GM10248 (cell line): ENCODE results near the gene AIF1L.
"Not testable (repeated sequence)": the region's sequence is repeated elsewhere in the genome, so short reads cannot be mapped to it uniquely, and the experiment has no call there.

Experiments used
- CTCF ChIA-PET: fragments of 300-600 bp; sonication (Branson Sonifier 250); formaldehyde crosslinking; extraction: SDS; loops from one replicate; lab custom pipeline; 2021; ENCODE audit warnings: antibody characterized with exemption; lab: Yijun Ruan, JAX
- POLR2A ChIA-PET: fragments of 350-650 bp; sonication (Branson Sonifier 250); formaldehyde crosslinking; extraction: SDS; loops from one replicate; lab custom pipeline; 2020; ENCODE audit warnings: antibody characterized with exemption; lab: Yijun Ruan, JAX
- DNase-seq: peaks from one replicate; pipeline ENCODE4 v3.0.0; 2012; ENCODE audit errors: extremely low spot score
- TF ChIP-seq, protein P1 (sequence below): IDR thresholded peaks from 2 replicates; pipeline ENCODE4 v1.5.1; 2012; ENCODE audit warnings: mild to moderate bottlenecking, low read depth; ENCODE audit errors: extremely low read depth, missing control alignments, control extremely low read depth

The AIF1L gene

DNA sequence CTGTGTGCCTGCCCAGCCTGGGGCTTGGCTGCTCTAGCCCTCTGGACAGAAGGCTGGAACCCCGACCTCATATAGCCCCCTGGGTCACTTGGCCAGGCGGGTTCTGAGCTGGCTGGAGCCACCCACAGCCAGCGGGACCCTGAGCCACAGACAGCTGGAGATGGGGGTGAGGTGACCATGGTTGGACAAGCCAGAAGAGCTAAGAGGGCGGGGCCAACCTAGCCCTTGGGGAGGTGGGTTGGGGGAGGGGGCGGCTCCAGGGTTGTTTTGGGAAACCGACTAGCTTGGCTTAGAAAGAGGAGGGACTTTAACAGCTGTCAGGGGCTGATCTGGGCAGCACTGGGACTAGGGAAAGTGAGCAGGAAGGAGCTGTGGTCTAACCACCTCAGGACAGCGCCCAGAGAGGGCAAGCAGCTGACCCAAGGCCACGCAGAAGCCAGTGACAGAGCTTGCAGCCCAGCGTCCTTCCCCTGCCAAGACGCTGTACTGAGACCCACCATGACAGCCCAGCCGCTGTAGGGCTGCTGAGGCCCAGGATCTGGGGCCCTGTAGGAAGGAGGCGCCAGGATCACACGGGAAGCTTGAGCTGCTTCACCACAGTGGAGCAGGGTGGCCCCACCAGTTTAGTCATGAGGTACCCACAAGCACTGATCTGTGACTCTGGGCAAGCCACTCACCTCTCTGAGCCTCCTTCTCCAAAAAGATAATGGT lies 2.2 kb downstream of the AIF1L start:
- TF ChIP-seq, protein P1, sequence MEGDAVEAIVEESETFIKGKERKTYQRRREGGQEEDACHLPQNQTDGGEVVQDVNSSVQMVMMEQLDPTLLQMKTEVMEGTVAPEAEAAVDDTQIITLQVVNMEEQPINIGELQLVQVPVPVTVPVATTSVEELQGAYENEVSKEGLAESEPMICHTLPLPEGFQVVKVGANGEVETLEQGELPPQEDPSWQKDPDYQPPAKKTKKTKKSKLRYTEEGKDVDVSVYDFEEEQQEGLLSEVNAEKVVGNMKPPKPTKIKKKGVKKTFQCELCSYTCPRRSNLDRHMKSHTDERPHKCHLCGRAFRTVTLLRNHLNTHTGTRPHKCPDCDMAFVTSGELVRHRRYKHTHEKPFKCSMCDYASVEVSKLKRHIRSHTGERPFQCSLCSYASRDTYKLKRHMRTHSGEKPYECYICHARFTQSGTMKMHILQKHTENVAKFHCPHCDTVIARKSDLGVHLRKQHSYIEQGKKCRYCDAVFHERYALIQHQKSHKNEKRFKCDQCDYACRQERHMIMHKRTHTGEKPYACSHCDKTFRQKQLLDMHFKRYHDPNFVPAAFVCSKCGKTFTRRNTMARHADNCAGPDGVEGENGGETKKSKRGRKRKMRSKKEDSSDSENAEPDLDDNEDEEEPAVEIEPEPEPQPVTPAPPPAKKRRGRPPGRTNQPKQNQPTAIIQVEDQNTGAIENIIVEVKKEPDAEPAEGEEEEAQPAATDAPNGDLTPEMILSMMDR, result no peak
- CTCF ChIA-PET, result interaction anchor here (1.7 to 2.4 kb wide), 2 partner anchors 11 to 52 kb away, joined by 5 to 7 read pairs; no protein-coding TSS in a partner anchor
- DNase-seq, result no peak
- POLR2A ChIA-PET, result interaction anchor here (0.6 kb wide), 2 partner anchors 52 to 275 kb away, joined by 3 to 6 read pairs; no protein-coding TSS in a partner anchor

DNA sequence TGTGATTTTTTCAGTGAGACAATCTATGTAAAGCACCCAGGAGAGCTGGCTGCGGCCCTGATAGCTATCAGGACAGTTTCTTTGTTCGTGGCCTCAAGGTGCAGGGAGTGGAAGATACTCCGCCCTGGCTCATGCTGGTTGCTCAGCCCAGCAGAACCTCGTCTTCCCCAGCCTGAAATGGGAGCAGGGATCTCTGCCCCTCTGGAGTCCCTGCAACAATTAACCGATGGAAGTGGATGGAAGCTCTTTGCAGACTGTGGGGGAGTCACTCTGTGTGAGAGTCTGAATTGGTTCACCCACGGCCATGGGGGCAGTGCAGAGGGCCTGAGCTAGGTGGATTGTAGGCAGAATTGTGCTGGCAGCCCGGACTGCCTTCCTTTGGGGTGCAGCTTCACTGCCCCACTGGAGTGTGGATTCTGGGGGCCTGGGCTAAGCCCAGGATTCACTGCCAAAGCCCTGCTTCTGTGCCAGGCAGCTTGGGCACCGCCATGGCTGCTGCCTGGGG lies 2.8 kb downstream of the AIF1L start:
- CTCF ChIA-PET, result interaction anchor here (1.7 to 2.4 kb wide), 2 partner anchors 10 to 53 kb away, joined by 5 to 7 read pairs; no protein-coding TSS in a partner anchor
- POLR2A ChIA-PET, result no interaction called here
- DNase-seq, result no peak
- TF ChIP-seq, protein P1, result no peak

DNA sequence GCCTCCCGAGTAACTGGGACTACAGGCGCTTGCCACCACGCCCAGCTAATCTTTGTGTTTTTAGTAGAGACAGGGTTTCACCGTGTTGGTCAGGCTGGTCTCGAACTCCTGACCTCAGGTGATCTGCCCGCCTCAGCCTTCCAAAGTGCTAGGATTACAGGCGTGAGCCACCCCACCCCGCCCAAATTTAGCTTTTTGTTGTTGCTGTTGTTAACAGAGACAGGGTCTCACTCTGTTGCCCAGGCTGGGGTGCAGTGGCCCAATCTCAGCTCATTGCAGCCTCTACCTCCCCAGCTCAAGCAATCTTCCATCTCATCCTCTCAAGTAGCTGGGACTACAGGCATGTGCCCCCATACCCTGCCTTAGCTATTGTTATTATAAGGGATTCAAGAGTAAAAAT lies 3.5 kb downstream of the AIF1L start:
- DNase-seq, POLR2A ChIA-PET: not testable (repeated sequence)
- CTCF ChIA-PET, result interaction anchor here (1.7 to 2.4 kb wide), 2 partner anchors 9 to 54 kb away, joined by 5 to 7 read pairs; no protein-coding TSS in a partner anchor

DNA sequence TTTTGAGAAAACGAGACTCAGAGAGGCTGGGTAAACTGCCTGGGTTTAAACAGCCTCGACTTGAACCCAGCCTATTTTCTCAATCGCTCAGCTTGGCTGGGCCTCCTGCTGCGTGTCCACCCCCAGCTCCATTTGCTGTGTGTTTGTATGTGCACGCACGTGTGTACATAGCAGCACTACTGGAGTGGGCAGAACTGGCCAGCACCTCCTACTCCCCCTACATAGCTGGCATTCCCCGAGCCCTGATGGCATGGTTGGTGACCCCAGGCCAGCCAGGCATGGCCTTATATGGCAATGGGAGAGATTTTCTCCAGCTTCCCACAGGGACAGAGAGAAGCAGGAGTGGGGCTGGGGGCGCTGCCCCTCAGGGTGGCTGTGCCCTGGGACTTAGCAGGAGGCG lies 4.1 kb downstream of the AIF1L start:
- ChIA-PET POLR2A (no interaction called here), CTCF (interaction anchor here (2.4 kb wide), 1 partner anchor 9 kb away, joined by 7 read pairs; no protein-coding TSS in a partner anchor)
- TF ChIP-seq, protein P1, result no peak
- no peak for DNase-seq

DNA sequence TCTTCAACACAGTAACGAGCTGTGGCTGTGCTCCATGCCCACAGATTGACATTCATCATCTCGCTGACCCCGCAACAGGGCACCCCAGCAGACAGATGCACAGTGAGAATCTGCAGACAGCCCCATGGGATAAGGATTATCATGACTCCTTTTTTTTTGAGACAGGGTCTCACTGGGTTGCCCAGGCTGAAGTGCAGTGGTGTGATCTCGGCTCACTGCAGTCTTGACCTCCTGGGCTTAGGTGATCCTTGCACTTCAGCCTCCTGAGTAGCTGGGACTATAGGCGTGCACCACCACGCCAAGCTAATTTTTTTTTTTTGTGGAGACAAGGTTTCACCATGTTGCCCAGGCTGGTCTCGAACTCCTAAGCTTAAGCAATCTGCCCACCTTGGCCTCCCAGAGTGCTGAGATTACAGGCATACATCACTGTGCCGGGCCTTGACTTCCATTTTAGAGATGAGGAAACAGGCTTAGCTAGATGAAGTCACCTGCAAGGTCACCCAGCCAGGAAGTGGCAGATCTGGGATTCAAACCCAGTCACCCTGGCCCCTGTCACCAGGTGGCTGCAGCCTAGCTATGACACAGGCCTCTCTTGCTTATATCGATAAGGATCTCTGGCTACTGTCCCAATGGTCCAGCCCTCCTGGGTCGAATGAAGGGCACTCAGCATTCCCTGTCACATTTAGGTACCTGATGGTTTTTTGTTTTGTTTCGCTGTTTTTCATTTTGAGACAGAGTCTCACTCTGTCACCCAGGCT lies 5.1 kb downstream of the AIF1L start:
- ChIA-PET POLR2A (no interaction called here), CTCF (interaction anchor here (1.2 kb wide), 1 partner anchor 235 kb away, joined by 3 read pairs; no protein-coding TSS in a partner anchor)
- DNase-seq, result no peak
- TF ChIP-seq, protein P1, result no peak

DNA sequence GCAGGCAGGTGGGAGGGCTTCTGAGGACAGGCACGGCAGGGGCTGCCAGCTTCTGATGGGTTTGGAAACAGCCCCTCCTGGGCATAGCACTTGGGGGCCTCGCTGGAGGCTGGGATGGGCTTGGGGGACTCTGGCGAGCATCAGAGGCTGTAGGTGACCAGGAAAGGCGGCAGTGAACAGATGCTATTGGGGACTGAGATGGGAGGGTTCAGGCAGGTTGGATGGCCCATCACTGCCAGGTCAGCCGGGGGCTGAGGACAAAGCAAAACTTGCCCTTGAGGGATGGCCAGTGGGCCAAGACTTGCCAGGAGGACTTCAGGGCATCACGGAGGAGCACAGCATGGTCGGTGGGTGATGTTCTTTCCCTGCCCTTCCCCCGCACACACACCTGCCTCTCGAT lies 6.7 kb downstream of the AIF1L start:
- ChIA-PET POLR2A (no interaction called here), CTCF (interaction anchor here (1.5 kb wide), 1 partner anchor 57 kb away, joined by 4 read pairs; no protein-coding TSS in a partner anchor)
- DNase-seq, result no peak
- TF ChIP-seq, protein P1, result no peak
